ENCODE data around the gene MTMR1.

DNA sequence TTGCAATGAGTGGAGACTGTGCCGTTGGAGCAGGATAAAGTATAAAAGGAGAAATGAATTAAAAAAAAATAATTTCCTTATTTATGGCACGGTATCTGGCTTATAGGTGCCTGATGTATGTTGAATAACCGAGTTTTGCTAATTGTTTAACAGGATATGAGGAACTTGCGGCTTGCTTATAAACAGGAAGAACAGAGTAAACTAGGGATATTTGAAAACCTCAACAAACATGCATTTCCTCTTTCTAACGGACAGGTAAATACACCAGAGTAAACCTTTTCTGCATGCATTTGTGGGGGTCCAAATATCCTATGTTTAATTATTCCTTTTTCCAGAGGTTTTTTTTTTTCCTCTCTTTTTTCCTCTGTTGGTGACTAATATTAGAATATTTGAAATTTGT lies 36.8 kb downstream of the MTMR1 start:
- no peak for TF ChIP-seq POLR2AphosphoS5 (IDR thresholded peaks at IDR 0.05; ENCODE audit: low read depth, low read length)
- TF ChIP-seq TAF1 (IDR thresholded peaks at IDR 0.05; ENCODE audit: borderline replicate concordance, insufficient read depth, low read length) = no peak
- no peak for TF ChIP-seq SIN3A (IDR thresholded peaks at IDR 0.05; ENCODE audit: borderline replicate concordance, insufficient read depth, low read length)
- TF ChIP-seq, protein P1, sequence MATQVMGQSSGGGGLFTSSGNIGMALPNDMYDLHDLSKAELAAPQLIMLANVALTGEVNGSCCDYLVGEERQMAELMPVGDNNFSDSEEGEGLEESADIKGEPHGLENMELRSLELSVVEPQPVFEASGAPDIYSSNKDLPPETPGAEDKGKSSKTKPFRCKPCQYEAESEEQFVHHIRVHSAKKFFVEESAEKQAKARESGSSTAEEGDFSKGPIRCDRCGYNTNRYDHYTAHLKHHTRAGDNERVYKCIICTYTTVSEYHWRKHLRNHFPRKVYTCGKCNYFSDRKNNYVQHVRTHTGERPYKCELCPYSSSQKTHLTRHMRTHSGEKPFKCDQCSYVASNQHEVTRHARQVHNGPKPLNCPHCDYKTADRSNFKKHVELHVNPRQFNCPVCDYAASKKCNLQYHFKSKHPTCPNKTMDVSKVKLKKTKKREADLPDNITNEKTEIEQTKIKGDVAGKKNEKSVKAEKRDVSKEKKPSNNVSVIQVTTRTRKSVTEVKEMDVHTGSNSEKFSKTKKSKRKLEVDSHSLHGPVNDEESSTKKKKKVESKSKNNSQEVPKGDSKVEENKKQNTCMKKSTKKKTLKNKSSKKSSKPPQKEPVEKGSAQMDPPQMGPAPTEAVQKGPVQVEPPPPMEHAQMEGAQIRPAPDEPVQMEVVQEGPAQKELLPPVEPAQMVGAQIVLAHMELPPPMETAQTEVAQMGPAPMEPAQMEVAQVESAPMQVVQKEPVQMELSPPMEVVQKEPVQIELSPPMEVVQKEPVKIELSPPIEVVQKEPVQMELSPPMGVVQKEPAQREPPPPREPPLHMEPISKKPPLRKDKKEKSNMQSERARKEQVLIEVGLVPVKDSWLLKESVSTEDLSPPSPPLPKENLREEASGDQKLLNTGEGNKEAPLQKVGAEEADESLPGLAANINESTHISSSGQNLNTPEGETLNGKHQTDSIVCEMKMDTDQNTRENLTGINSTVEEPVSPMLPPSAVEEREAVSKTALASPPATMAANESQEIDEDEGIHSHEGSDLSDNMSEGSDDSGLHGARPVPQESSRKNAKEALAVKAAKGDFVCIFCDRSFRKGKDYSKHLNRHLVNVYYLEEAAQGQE (IDR thresholded peaks at IDR 0.05; ENCODE audit: insufficient read depth in 1 of 2, low read depth in 2 of 2, low read length in 2 of 2) = no peak
